GM19025 (cell line): ENCODE data around the gene DIPK1B.

Source experiments
- ATAC-seq: cut with Tn5 transposase; IDR thresholded peaks from one replicate; pipeline ENCODE4 v1.9.1; 2021; ENCODE audit warnings: mild to moderate bottlenecking, low read depth, moderate library complexity; ENCODE audit not compliant: unreplicated experiment

Gene DIPK1B

GRCh38 chr9:136711751-136712689, at the start of gene DIPK1B:
Gene DIPK1B, plus strand, starts transcription at chr9:136712572. Its CDS starts 94 bp downstream, at chr9:136712666.
- ATAC-seq: no peak

- no peak for ATAC-seq
These were observed 49.5 kb upstream of the DIPK1B start, which contains the start of gene EGFL7 for GRCh38 chr9:136662656-136663581. Gene EGFL7, plus strand, starts transcription at chr9:136662916. Its CDS starts 5,367 bp downstream, at chr9:136668283.

GRCh38 chr9:136664000-136664915, 48.1 kb upstream of the DIPK1B start:
- ATAC-seq: no peak

- ATAC-seq: no peak
These were observed 47.2 kb upstream of the DIPK1B start for GRCh38 chr9:136665111-136665703.

- no peak for ATAC-seq
These were observed 46.5 kb upstream of the DIPK1B start for GRCh38 chr9:136665704-136666371.

- no peak for ATAC-seq
These were observed 45.8 kb upstream of the DIPK1B start for GRCh38 chr9:136666372-136667213.

GRCh38 chr9:136667214-136667939, 45.0 kb upstream of the DIPK1B start:
- ATAC-seq: no peak

- ATAC-seq: no peak
These were observed 44.2 kb upstream of the DIPK1B start for GRCh38 chr9:136667940-136668760.

- no peak for ATAC-seq
These were observed 43.2 kb upstream of the DIPK1B start for GRCh38 chr9:136668983-136669790.

- ATAC-seq: no peak
These were observed 42.4 kb upstream of the DIPK1B start for GRCh38 chr9:136669791-136670464.

GRCh38 chr9:136670576-136671253, 41.7 kb upstream of the DIPK1B start:
- ATAC-seq: no peak

GRCh38 chr9:136671254-136671614, 41.1 kb upstream of the DIPK1B start:
- no peak for ATAC-seq

GRCh38 chr9:136671646-136672430, 40.5 kb upstream of the DIPK1B start:
- ATAC-seq: no peak
